AG04450 (cell line): ENCODE results near the gene GAP43. TPM values are rescaled to one million over a fixed set of nuclear protein-coding genes. Genes with fewer than 3 reads are reported as not detected.

ENCODE experiments used
- CTCF ChIA-PET: fragments of 300-600, 350-600 bp; formaldehyde crosslinking; extraction: SDS; loops from one replicate; lab custom pipeline; 2022; ENCODE audit warnings: antibody characterized with exemption, inconsistent platforms; lab: Charles Lee
- POLR2A ChIA-PET: fragments of 350-600 bp; formaldehyde crosslinking; extraction: SDS; loops from one replicate; lab custom pipeline; 2021; ENCODE audit warnings: antibody characterized with exemption, inconsistent platforms; lab: Yijun Ruan, JAX
- DNase-seq: peaks from one replicate; pipeline ENCODE4 v3.0.0-alpha.2; 2011; ENCODE audit warnings: low read depth, low spot score
- H3K27ac ChIP-seq: one replicate; pipeline ENCODE4 v1.5.1; 2012; ENCODE audit warnings: low read depth, low read length, control low read depth
- H3K27me3 ChIP-seq: one replicate; pipeline ENCODE4 v1.6.0; 2012; ENCODE audit warnings: low read length; ENCODE audit not compliant: control insufficient read depth, insufficient read depth
- H3K4me3 ChIP-seq: 2 replicates; pipeline ENCODE4 v1.5.1; 2011; ENCODE audit warnings: mild to moderate bottlenecking, low read depth, low read length, control low read depth
- H3K9me3 ChIP-seq: 2 replicates; pipeline ENCODE4 v1.5.1; 2012; ENCODE audit warnings: low read length; ENCODE audit not compliant: control insufficient read depth, insufficient read depth
- CTCF ChIP-seq: IDR thresholded peaks from 2 replicates; pipeline ENCODE4 v1.5.1; 2011; ENCODE audit warnings: low read depth, low read length, control low read depth, inconsistent platforms
- polyA plus RNA-seq: library from polyadenylated mRNA; depleted of rRNA; stranded (reverse); fragments of >200 nt; gene quantifications from 2 replicates; pipeline ENCODE4 v1.2.3, GENCODE V29; 2011

Gene GAP43
- polyA plus RNA-seq, 1 experiment, result 1.3 TPM

- CTCF ChIA-PET, result interaction anchor here (1.3 kb wide), 1 partner anchor 456 kb away, joined by 6 read pairs; no protein-coding TSS in a partner anchor
- Histone ChIP-seq H3K27me3 (no peaks in the 10 kb centered on the region), H3K27ac (no peak overlapping the region), H3K4me3 (no peak overlapping the region), H3K9me3 (no peaks in the 10 kb centered on the region)
- POLR2A ChIA-PET, result no interaction called here
- DNase-seq, result no peak
- TF ChIP-seq CTCF, result no peak
Observed at GRCh38 chr3:115673881-115674280, 50.6 kb downstream of the GAP43 start.

- DNase-seq, result no peak
- no peaks in the 10 kb centered on the region for H3K27me3 ChIP-seq
- no peak overlapping the region for H3K4me3 ChIP-seq
- no peak overlapping the region for H3K27ac ChIP-seq
- H3K9me3 ChIP-seq, result no peaks in the 10 kb centered on the region
- ChIA-PET POLR2A (no interaction called here), CTCF (no interaction called here)
- TF ChIP-seq CTCF, result no peak
Observed at GRCh38 chr3:115676336-115676735, 53.0 kb downstream of the GAP43 start.

GRCh38 chr3:115680803-115681345, 57.6 kb downstream of the GAP43 start:
- no peak for TF ChIP-seq CTCF
- Histone ChIP-seq H3K4me3 (no peak overlapping the region), H3K27ac (no peak overlapping the region), H3K9me3 (no peaks in the 10 kb centered on the region), H3K27me3 (no peaks in the 10 kb centered on the region)
- ChIA-PET CTCF (no interaction called here), POLR2A (no interaction called here)
- DNase-seq, result no peak

GRCh38 chr3:115681736-115682135, 58.4 kb downstream of the GAP43 start:
- Histone ChIP-seq H3K27ac (no peak overlapping the region), H3K27me3 (no peaks in the 10 kb centered on the region), H3K9me3 (no peaks in the 10 kb centered on the region), H3K4me3 (no peak overlapping the region)
- TF ChIP-seq CTCF, result no peak
- DNase-seq, result no peak
- POLR2A ChIA-PET, result no interaction called here
- CTCF ChIA-PET, result no interaction called here

GRCh38 chr3:115683305-115683704, 60.0 kb downstream of the GAP43 start:
- H3K9me3 ChIP-seq, result no peaks in the 10 kb centered on the region
- no peak for TF ChIP-seq CTCF
- no peaks in the 10 kb centered on the region for H3K27me3 ChIP-seq
- ChIA-PET POLR2A (no interaction called here), CTCF (interaction anchor here (1.0 kb wide), 1 partner anchor 10 kb away, joined by 6 read pairs; no protein-coding TSS in a partner anchor)
- H3K4me3 ChIP-seq, result no peak overlapping the region
- no peak overlapping the region for H3K27ac ChIP-seq
- no peak for DNase-seq
